Cerebellar cortex (tissue), 1 donor: ENCODE results near the gene TMEM120B.
A peak's percentile ranks its signal among the peaks of the same experiment; 100 is the strongest.

Experiments
- DNase-seq: peaks from one replicate; pipeline ENCODE4 v3.0.0-alpha.2; 2015; ENCODE audit warnings: low spot score

The TMEM120B gene

DNA sequence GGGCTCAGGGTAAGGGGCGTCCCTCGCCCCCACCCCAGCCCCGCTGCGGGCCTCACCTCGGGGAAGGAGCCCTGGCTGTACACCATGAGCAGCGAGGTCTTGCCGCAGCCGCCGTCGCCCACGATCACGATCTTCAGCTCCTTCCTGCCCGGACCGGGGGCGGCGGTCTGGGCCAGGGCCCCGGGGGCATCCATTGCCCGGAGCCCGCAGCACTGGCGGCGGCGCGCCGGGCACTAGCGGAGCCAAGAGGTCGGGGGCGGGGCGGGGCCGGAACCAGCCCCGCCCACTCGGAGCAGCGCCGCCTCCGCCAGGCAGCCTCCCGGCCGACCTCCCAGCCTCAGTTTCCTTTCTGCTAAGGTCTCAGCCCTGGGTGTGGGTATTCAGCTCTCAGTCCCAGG, 80.9 kb downstream of the TMEM120B start, which contains the start of gene RHOF:
TSS of gene RHOF (minus strand) at position 249 of the 398 bp plus-strand sequence. CDS start at position 194, 55 bp downstream.
- DNase-seq: no peak

DNA sequence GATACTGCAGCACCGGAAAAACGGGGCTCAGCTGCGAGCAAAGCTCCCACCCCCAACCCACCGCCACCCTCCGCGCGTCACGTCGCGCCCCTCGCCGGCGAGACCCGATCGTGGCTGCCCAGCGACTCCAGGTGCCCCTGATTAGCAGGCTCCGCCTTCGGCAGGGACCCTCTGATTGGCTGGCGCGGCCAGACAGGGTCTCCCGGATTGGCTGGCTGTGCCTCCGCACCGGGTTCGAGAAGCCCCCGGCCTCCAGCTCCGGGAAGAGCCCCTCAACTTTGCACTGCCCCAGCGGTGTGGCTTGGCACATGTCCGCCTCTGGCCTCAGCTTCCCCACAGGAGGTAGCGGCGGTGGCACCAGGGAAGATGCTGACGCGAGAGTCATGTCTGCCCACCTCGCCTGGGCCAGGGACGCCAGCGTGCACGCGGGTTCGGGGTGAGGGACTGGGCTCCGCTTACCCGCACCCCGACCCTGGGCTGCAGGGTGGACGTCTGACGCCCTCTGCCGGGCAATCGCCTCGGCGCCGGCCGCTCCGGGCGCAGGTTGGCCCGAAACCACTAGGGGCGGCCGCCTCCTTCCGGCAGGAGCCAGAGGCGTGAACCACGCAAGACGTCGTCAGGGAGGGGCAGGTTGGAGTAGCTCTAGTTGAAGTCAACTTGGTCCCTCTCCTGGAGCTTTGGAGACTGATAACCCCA, 81.4 kb downstream of the TMEM120B start:
- DNase-seq: peak; percentile 92

- DNase-seq: no peak
Observed at GRCh38 chr12:121794534-121795033, 82.0 kb downstream of the TMEM120B start.

DNA sequence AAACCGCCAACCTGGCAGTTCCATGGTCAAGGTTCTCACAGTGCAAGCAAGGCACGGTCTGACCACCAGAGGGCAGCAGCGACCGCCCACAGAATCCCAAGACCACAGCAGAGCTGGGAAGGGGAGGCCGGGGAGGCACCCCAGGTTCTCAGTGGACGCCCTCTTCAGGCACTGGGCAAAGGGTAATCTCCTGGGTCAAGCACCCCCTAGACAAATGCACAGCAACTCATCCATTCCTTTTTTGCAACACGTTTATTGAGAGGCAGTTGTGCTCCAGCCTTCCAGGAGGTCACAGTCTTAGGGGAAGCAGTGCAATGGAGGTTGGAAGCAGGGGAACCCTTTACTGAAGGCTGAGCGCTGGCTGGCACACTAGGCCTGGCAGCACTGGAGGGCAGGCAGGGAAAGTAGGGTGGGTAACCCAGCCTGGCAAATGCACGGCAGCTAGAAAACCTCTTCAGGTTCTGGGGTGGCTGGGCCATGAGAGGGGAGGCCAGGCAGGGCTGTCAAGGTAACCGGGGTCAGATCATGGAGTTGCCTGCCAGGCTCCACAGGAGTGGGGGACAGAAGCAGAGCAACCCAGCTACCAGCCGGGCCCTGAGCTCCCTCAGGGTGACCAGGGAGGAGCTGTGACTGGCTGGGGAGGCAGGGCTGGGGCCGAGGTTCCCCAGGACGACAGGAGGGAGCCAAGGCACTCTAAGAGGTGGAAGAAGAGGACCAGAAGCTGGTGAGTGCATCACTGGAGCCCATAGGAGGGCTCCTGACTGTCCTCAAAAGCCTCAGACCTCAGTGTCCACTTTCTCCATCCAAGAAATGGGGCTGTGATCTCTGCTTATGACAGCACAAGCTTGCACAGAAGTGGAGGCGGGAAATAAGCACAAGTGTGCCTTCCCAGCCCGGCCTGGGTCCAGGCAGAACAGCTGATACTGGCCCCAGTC, 82.7 kb downstream of the TMEM120B start:
- DNase-seq: peak; percentile 93

DNA sequence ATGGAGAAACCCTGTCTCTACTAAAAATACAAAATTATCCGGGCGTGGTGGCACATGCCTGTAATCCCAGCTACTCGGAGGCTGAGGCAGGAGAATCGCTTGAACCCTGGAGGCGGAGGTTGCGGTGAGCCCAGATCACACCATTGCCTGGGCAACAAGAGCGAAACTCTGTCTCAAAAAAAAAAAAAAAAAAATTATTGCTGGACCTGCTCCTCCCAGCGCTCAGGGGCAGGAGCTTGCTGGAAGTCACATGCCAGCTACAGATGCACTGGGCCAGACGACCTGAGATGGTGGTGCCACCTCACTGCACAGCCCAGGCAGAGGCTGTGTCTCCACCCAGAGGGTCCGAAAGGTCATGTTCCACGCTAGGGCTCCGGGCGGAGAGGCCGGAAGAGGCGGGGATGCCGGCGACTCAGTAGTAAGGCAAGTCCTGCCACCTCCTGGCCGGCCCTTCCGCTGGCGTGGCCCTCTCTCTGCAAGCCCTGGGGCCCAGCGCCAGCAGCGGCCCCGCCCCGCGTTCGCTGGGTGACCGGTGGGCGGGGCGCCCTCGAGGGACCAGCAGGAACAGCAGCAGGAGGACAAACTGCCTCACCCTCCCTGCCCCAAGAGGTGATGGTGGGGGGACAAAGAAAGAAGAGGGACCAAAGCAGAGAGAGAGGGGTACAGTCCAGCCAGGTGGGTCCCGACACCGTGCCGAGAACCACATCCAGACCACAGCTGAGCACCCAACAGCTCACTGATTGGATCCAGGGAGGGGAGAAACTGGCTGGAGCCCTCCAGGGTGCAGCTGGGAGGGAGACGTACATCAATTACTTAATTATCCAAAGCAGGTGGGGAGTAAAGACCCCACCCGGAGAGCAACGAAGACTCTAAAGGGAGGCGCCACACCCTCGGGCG, 84.6 kb downstream of the TMEM120B start:
- peak; percentile 83 for DNase-seq

DNA sequence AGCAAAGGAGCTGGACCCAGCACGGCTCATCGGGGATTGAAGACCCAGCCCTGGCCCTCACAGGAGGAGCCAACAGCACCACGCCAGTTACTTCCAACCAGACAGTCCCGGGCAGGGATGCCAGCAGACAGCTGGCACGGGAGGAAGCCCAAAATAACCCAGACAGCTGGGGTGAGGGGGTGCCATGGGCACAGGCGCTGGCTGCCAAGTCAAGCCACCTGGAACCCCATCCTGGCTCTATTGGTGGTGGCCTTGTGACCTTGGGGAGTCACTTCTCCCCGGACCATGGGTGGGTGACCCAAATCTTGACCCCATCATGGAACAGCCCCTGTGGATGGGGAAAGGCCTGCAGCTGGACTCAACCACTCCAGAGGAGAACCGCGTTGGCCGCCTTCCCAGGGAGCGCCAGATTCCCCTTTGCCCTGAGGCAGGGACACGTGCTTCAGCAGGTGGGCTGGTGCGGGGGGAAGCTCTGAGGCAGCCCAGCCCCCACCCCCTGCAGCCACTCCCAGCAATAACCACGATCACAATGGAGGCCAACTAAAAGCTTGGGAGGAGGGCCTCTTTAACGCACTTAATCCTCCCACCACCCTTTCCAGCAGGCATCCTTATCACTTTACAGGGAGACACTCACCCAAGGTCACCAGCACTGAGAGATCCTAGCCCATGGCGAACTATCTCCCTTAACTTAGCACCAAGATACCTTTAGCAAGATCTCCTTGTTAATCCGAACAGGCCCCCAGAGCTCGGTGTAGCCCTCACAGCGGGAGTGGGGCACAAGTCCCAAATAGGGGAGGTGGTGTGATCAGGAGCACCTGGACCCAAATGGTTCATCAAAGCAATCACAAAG, 85.6 kb downstream of the TMEM120B start:
- DNase-seq: peak; percentile 47

DNA sequence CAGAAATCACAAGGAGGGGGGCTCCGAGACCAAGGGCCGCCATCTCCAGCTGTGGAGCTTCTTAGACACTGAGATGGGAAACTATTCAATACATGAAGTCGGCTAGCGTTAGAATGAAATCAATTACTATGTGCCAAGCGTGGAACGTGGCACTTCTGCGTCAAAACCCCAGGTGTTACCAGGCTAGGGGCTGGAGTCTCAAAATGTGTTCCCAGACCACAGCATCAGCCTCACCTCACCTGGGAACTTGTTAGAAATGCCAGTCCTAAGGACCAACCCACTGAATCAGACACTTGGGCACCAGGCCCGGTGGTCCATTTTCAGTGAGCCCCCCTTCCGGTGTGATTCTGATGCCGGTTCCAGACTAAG, 86.2 kb downstream of the TMEM120B start:
- DNase-seq: no peak

DNA sequence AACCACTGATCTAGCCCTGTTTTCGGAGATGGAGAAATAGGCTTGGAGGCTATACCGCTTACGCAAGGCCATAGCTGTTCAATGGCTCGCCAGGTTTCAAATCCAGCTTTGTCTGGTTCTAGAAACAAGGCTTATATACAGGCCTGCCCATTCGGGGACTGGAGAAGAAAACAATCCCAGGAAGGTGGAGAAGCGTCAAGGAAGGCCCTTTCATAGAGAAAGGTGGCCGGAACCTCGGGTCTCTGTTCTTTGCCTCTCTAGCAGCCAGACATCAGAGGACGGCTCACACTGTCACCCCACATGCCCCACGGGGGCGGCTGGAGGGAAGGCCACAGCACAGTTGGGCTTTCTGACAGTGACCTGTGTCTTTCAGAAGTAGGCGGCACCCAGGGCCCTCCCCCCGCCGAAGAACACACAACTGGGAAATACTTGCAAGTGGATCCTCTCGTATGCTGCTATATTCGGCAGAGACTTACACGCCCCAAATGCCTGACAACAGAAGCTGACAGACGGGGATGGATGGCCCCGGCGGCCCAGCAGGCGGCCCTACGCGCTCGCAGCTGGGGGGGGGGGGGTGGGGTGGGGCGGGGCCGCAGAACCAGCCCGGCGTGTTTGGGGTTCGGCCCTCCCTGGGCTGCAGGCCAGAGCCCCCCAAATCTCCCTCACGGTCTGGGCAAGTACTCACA, 86.7 kb downstream of the TMEM120B start:
- DNase-seq: peak; percentile 83

GRCh38 chr12:121799842-121800693, 87.5 kb downstream of the TMEM120B start:
- DNase-seq: peak; percentile 63

DNA sequence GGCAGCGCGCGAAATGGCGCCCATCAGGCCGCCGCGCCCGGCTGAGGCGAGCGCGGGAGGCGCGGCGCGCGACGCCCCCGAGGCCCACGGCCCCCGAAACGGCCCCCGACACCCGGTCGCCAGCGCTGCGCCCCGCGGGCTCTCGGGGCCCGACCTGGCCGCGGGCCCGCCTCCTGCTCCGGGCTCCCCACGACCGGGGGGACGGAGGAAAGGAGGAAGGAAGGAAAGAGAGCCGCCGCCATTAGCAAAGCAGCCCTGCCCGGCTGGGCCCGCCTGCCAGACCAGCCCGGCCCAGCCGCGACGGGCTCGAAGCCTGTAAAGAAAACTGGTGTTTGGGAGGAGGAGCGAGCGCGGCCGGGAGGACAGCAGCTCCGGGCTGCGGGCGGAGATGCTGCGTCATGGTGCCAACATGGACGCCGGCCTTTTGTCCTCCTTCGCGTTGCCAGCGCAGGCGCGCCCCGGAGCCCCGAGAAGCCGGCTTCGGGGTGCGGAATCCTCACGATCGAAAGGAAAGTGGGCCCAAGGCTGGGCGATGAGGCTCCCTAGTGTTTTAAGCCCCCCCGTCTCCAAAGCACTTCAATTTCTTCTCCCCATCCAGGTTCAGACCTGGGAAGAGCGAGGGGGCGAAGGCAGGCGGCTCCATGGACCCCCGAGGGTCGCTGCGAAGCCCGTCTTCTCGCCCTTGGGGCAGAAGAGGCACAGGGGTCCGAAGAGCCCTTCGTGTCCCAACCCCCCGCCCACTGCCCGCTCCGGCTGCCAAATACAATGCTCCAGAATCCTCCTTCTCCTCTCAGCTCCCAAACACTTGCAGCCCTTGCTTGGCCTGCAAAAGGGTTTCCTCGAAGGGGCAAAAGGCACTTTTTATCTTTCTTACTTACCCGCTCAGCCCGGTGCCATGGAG, 88.4 kb downstream of the TMEM120B start:
- DNase-seq: peak; percentile 70

- DNase-seq: no peak
Observed at GRCh38 chr12:121801595-121802484, 89.3 kb downstream of the TMEM120B start.

- DNase-seq: no peak
Observed at GRCh38 chr12:121802485-121802842, 89.9 kb downstream of the TMEM120B start.

DNA sequence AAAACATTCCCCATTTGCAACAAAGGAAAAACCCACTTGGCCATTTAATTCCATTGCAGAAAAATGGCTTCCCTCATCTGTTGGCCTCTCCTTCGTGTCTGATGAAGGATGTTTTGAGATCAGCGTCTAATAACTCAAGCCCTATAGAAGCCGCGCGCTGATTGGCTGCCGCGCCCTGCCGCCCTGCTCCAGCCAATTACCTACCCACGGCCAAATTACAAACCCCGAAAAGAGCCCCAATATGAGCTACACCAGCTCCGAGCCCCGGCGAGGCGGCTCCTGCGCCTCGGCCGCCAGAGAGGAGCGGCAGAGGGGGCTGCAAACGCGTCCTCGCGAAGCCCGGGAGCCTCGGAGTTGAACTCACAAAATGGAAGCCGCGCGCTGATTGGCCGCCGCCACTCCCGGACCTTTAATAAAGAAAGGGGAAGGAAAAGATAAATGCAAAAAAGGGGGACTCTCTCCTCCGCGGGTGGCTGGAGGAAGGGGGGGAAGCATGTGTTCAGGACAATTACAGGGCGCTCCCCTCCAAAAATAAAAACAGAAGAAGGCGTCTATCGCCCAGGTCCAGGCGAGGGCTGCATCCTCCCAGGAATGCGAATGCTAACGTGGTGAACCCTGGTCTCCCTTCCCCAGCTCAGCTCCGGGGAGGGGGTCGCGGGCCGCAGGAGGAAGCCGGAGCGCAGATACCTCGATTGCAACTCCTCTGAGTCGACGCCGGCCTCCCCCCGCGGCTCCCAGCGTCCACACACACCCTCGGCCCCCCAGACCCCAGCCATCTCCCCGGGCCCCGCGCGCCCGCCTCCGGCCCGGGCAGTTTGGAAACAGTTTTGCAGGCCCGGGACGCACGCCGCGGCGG, 90.5 kb downstream of the TMEM120B start:
- peak; percentile 98 for DNase-seq

- peak; percentile 61 for DNase-seq
Observed at GRCh38 chr12:121803861-121804416, 91.4 kb downstream of the TMEM120B start, which contains the start of gene SETD1B. Gene SETD1B, plus strand, starts transcription at chr12:121804009. Its CDS starts 729 bp downstream, at chr12:121804738.

- no peak for DNase-seq
Observed at GRCh38 chr12:121804417-121805111, 92.0 kb downstream of the TMEM120B start.
